Measurements from ENCODE around the gene CDC42BPA. TPM values are rescaled to one million over a fixed set of nuclear protein-coding genes. Genes with fewer than 3 reads are reported as not detected.

Gene CDC42BPA
- total and polyA plus RNA-seq, 4 experiments from 2014 or later: 0.49 to 0.72 TPM; not detected in 2

DNA sequence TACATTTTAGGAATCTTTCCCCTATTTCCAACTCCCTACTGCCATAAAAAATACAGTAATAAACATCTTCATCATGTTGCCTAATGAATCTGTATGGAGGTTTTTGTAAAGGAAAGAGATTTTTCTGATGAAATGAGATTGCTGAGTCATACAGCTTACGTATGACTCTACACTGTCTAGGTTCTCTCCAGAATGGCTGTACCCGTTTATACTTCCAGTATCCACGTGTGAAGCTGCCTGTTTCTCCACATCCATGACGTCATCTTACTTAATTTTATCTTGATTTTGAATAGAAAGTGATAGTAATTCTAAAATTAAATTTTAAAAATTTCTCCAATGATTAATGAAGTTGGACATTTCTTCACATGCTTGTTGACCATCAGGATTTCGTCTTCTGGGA lies 274.5 kb downstream of the CDC42BPA start:
- H3K27ac Mint-ChIP-seq: no peak overlapping the region
- H3K36me3 Mint-ChIP-seq: no peaks in the 10 kb centered on the region
- H3K4me3 ChIP-seq (ENCODE audit: low read length in 2 of 2): no peak overlapping the region
- H3K27me3 Mint-ChIP-seq: peaks cover 8 to 11% of the 10 kb centered on the region in 2 donors
- H3K4me3 Mint-ChIP-seq: no peak overlapping the region
- DNase-seq: no peak
- ChIA-PET CTCF (ENCODE audit: partially characterized antibody) (no interaction called here), POLR2A (ENCODE audit: partially characterized antibody) (no interaction called here)
- H3K4me1 ChIP-seq (ENCODE audit: insufficient read depth, low read length): no peaks in the 10 kb centered on the region
- no peaks in the 10 kb centered on the region for H3K9me3 ChIP-seq (ENCODE audit: control insufficient read depth in 1 of 2, low read length in 2 of 2)
- no peaks in the 10 kb centered on the region for H3K27me3 ChIP-seq (ENCODE audit: insufficient read depth, low read length)
- no peaks in the 10 kb centered on the region for H3K36me3 ChIP-seq (ENCODE audit: insufficient read depth, low read length)
- intact Hi-C loops (cut with micrococcal nuclease): no loop called here
- no peak overlapping the region for H3K27ac ChIP-seq (ENCODE audit: low read depth, low read length)
- no peaks in the 10 kb centered on the region for H3K4me1 Mint-ChIP-seq
- H3K9me3 Mint-ChIP-seq: no peaks in the 10 kb centered on the region

DNA sequence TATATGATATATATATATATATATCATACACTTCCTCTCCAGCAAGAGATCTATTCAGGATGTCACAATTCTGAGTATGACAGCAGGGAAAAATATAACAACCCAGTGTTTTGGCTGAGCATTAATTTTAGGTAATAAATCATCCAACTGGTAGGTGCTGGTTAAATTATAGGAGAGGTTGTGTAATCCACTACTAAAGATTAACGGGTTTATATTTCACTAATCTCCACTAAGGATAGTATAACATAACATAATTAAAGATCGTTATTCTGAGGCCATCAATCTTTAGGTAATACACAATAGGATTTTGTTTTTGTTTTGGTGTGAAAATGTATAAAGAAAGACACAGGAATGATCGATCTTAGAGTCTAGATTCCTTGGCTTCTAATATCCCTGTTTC lies 276.0 kb downstream of the CDC42BPA start:
- Mint-ChIP-seq H3K4me1 (peaks cover 0 to 2% (median 0%) of the 10 kb centered on the region in 4 donors), H3K27ac (no peak overlapping the region), H3K36me3 (no peaks in the 10 kb centered on the region), H3K27me3 (peaks cover 11 to 14% of the 10 kb centered on the region in 2 donors), H3K4me3 (no peak overlapping the region), H3K9me3 (no peaks in the 10 kb centered on the region)
- intact Hi-C loops (cut with micrococcal nuclease): no loop called here
- no peaks in the 10 kb centered on the region for H3K9me3 ChIP-seq (ENCODE audit: control insufficient read depth in 1 of 2, low read length in 2 of 2)
- no peak overlapping the region for H3K4me3 ChIP-seq (ENCODE audit: low read length in 2 of 2)
- DNase-seq: no peak
- POLR2A ChIA-PET (ENCODE audit: partially characterized antibody): no interaction called here
- no peak overlapping the region for H3K27ac ChIP-seq (ENCODE audit: low read depth, low read length)
- no peaks in the 10 kb centered on the region for H3K27me3 ChIP-seq (ENCODE audit: insufficient read depth, low read length)
- CTCF ChIA-PET (ENCODE audit: partially characterized antibody): no interaction called here
- H3K4me1 ChIP-seq (ENCODE audit: insufficient read depth, low read length): no peaks in the 10 kb centered on the region
- no peaks in the 10 kb centered on the region for H3K36me3 ChIP-seq (ENCODE audit: insufficient read depth, low read length)

DNA sequence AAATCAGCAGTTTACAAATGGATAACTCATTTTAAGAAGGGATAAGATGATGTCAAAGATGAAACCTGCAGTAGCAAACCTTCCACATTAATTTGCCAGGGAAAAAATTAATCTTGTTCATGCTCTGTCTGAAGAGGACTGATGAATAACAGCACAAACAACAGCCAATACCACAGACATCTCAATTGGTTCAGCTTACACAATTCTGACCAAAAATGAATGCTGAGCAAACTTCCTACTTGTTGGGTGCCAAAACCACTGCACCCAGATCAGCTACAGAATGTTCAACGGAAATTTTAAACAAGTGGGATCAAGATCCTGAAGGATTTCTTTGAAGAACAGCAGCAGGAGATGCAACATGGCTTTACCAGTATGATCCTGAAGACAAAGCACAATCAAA lies 279.9 kb downstream of the CDC42BPA start:
- no peak for DNase-seq
- peaks cover 3 to 13% of the 10 kb centered on the region in 2 donors for H3K27me3 Mint-ChIP-seq

DNA sequence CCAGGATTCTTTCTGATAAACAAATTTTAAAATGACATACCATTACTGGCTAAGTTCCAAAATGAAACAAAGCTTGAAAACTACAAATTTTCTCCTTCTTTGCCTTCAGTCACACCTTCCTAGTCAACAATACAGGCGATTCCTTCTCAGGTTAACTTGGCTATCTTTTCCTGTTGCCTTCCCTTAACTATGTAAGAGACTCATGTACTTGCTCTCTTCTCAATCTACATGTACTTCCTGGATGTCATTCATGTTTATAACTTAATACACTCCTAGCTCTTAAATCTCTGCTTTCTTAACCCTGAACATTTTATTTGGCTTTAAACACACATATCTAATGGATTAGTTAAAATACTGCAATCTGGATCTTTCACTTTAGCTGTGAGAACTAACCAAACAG lies 281.2 kb downstream of the CDC42BPA start:
- no peaks in the 10 kb centered on the region for H3K36me3 ChIP-seq (ENCODE audit: insufficient read depth, low read length)
- Mint-ChIP-seq H3K9me3 (no peaks in the 10 kb centered on the region), H3K4me3 (no peak overlapping the region), H3K36me3 (no peaks in the 10 kb centered on the region), H3K27ac (no peak overlapping the region), H3K4me1 (peaks cover 0 to 3% (median 0%) of the 10 kb centered on the region in 4 donors), H3K27me3 (peaks cover 3 to 9% of the 10 kb centered on the region in 2 donors)
- intact Hi-C loops (cut with micrococcal nuclease): no loop called here
- ChIA-PET CTCF (ENCODE audit: partially characterized antibody) (no interaction called here), POLR2A (ENCODE audit: partially characterized antibody) (no interaction called here)
- H3K4me1 ChIP-seq (ENCODE audit: insufficient read depth, low read length): no peaks in the 10 kb centered on the region
- H3K27me3 ChIP-seq (ENCODE audit: insufficient read depth, low read length): no peaks in the 10 kb centered on the region
- H3K27ac ChIP-seq (ENCODE audit: low read depth, low read length): no peak overlapping the region
- H3K9me3 ChIP-seq (ENCODE audit: control insufficient read depth in 1 of 2, low read length in 2 of 2): no peaks in the 10 kb centered on the region
- no peak for DNase-seq
- no peak overlapping the region for H3K4me3 ChIP-seq (ENCODE audit: low read length in 2 of 2)

More for the DNA sequence above, 279.9 kb downstream of the CDC42BPA start:
- CTCF ChIA-PET (ENCODE audit: partially characterized antibody): no interaction called here
- no peaks in the 10 kb centered on the region for H3K36me3 ChIP-seq (ENCODE audit: insufficient read depth, low read length)
- intact Hi-C loops (cut with micrococcal nuclease): no loop called here
- H3K4me1 ChIP-seq (ENCODE audit: insufficient read depth, low read length): no peaks in the 10 kb centered on the region
- no peak overlapping the region for H3K4me3 ChIP-seq (ENCODE audit: low read length in 2 of 2)
- H3K4me1 Mint-ChIP-seq: peaks cover 0 to 3% (median 0%) of the 10 kb centered on the region in 4 donors
- H3K9me3 Mint-ChIP-seq: no peaks in the 10 kb centered on the region
- no peak overlapping the region for H3K4me3 Mint-ChIP-seq
- H3K27ac ChIP-seq (ENCODE audit: low read depth, low read length): no peak overlapping the region
- no peaks in the 10 kb centered on the region for H3K27me3 ChIP-seq (ENCODE audit: insufficient read depth, low read length)
- POLR2A ChIA-PET (ENCODE audit: partially characterized antibody): no interaction called here
- H3K27ac Mint-ChIP-seq: no peak overlapping the region
- no peaks in the 10 kb centered on the region for H3K9me3 ChIP-seq (ENCODE audit: control insufficient read depth in 1 of 2, low read length in 2 of 2)
- H3K36me3 Mint-ChIP-seq: no peaks in the 10 kb centered on the region

DNA sequence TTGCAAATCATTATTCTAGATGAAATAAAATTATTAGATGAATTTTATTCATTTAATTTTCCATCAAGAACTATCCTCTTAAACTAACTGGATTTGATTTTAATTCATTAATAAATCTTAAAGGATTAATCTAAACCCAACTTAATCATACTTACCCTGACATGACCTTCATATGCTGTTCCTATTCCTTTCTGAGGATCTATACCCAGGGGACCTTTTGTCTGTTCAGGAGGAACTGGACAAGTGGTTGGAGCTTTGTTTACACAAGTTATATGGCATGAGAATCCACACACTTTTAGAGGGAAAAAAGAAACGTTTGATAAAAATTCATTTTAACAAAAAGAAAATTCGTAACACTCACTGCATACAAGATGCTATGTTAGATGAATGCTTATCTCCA lies 283.0 kb downstream of the CDC42BPA start:
- POLR2A ChIA-PET (ENCODE audit: partially characterized antibody): no interaction called here
- H3K27ac Mint-ChIP-seq: no peak overlapping the region
- no peak overlapping the region for H3K27ac ChIP-seq (ENCODE audit: low read depth, low read length)

DNA sequence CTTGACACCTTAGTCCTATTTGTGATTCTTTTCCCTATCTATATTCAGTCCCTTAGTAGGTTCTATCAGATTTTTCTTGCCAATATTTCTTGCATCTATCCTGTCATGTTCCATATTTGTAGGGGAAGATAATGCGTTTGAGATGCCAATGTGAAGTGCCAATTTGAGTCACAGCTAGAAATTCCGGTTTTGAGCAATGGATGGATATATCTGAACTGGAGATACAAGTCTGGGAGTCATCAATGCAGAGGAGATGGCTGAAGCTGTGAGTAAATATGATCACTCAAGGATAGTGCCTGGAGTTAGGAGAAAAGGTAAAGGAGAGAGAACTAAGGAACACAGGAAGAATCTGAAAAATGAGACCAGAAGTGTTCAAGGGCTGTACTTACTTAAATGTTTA lies 284.4 kb downstream of the CDC42BPA start:
- Histone ChIP-seq H3K9me3 (ENCODE audit: control insufficient read depth in 1 of 2, low read length in 2 of 2) (no peaks in the 10 kb centered on the region), H3K4me1 (ENCODE audit: insufficient read depth, low read length) (no peaks in the 10 kb centered on the region), H3K27ac (ENCODE audit: low read depth, low read length) (no peak overlapping the region), H3K4me3 (ENCODE audit: low read length in 2 of 2) (no peak overlapping the region), H3K36me3 (ENCODE audit: insufficient read depth, low read length) (no peaks in the 10 kb centered on the region), H3K27me3 (ENCODE audit: insufficient read depth, low read length) (no peaks in the 10 kb centered on the region)
- CTCF ChIA-PET (ENCODE audit: partially characterized antibody): no interaction called here
- intact Hi-C loops (cut with micrococcal nuclease): no loop called here
- H3K4me1 Mint-ChIP-seq: peaks cover 0 to 3% (median 0%) of the 10 kb centered on the region in 4 donors
- H3K4me3 Mint-ChIP-seq: no peak overlapping the region
- no peak for DNase-seq
- no peaks in the 10 kb centered on the region for H3K36me3 Mint-ChIP-seq
- H3K27ac Mint-ChIP-seq: no peak overlapping the region
- POLR2A ChIA-PET (ENCODE audit: partially characterized antibody): no interaction called here
- peaks cover 0 to 8% of the 10 kb centered on the region in 2 donors for H3K27me3 Mint-ChIP-seq
- H3K9me3 Mint-ChIP-seq: no peaks in the 10 kb centered on the region

More for the DNA sequence above, 283.0 kb downstream of the CDC42BPA start:
- Mint-ChIP-seq H3K9me3 (no peaks in the 10 kb centered on the region), H3K27me3 (peaks cover 2 to 8% of the 10 kb centered on the region in 2 donors), H3K4me3 (no peak overlapping the region), H3K4me1 (peaks cover 0 to 3% (median 0%) of the 10 kb centered on the region in 4 donors), H3K36me3 (no peaks in the 10 kb centered on the region)
- intact Hi-C loops (cut with micrococcal nuclease): no loop called here
- Histone ChIP-seq H3K4me3 (ENCODE audit: low read length in 2 of 2) (no peak overlapping the region), H3K36me3 (ENCODE audit: insufficient read depth, low read length) (no peaks in the 10 kb centered on the region), H3K4me1 (ENCODE audit: insufficient read depth, low read length) (no peaks in the 10 kb centered on the region), H3K9me3 (ENCODE audit: control insufficient read depth in 1 of 2, low read length in 2 of 2) (no peaks in the 10 kb centered on the region), H3K27me3 (ENCODE audit: insufficient read depth, low read length) (no peaks in the 10 kb centered on the region)
- CTCF ChIA-PET (ENCODE audit: partially characterized antibody): interaction anchor here (0.6 kb wide), 1 partner anchor 809 kb away, joined by 3 read pairs; no protein-coding TSS in a partner anchor
- DNase-seq: no peak

DNA sequence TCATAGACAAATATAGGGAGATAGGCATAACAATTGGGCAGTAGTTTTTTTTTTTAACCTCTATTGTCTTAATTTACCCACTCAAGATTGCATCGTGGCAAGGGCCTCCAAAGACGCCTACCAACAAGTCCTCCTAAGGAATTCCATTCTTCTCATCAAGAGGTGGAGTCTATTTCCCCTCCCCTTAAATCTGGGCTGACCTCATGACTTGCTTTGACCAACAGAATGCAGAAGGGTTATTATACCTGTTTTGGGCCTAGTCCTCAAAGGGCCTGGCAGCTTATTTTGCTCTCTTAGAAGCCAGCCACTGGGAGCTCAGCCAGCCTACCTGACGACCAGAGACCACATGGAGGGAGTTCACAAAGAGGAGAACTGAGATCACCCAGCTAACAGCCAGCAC lies 285.9 kb downstream of the CDC42BPA start:
- Mint-ChIP-seq H3K9me3 (no peaks in the 10 kb centered on the region), H3K27ac (no peak overlapping the region), H3K4me1 (peaks cover 0 to 4% (median 0%) of the 10 kb centered on the region in 4 donors), H3K4me3 (no peak overlapping the region), H3K36me3 (no peaks in the 10 kb centered on the region), H3K27me3 (peaks cover 1 to 4% of the 10 kb centered on the region in 2 donors)
- Histone ChIP-seq H3K36me3 (ENCODE audit: insufficient read depth, low read length) (no peaks in the 10 kb centered on the region), H3K27me3 (ENCODE audit: insufficient read depth, low read length) (no peaks in the 10 kb centered on the region), H3K4me1 (ENCODE audit: insufficient read depth, low read length) (no peaks in the 10 kb centered on the region), H3K4me3 (ENCODE audit: low read length in 2 of 2) (no peak overlapping the region), H3K9me3 (ENCODE audit: control insufficient read depth in 1 of 2, low read length in 2 of 2) (no peaks in the 10 kb centered on the region), H3K27ac (ENCODE audit: low read depth, low read length) (no peak overlapping the region)
- intact Hi-C loops (cut with micrococcal nuclease): no loop called here
- ChIA-PET CTCF (ENCODE audit: partially characterized antibody) (no interaction called here), POLR2A (ENCODE audit: partially characterized antibody) (no interaction called here)
- no peak for DNase-seq

DNA sequence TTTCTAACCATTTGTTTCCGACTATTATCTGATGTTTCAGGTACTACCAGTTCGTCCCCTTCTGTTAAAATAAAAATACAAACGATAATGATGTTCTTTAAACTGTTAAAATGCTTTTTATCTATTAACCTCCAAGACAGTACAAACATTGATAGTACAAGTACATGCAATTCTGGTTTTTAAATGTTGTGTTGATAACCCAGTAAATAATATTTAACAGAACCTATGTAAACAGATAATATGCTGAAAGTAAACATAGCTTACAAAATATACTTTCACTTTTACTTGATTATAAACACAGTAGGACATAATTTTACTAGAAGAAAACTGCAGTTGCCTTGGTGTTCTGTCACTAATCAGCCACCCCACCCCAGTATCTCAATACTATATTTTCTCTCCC lies 301.3 kb downstream of the CDC42BPA start:
- Histone ChIP-seq H3K36me3 (ENCODE audit: insufficient read depth, low read length) (no peaks in the 10 kb centered on the region), H3K9me3 (ENCODE audit: control insufficient read depth in 1 of 2, low read length in 2 of 2) (no peaks in the 10 kb centered on the region), H3K27me3 (ENCODE audit: insufficient read depth, low read length) (no peaks in the 10 kb centered on the region), H3K27ac (ENCODE audit: low read depth, low read length) (no peak overlapping the region), H3K4me1 (ENCODE audit: insufficient read depth, low read length) (no peaks in the 10 kb centered on the region), H3K4me3 (ENCODE audit: low read length in 2 of 2) (no peak overlapping the region)
- H3K9me3 Mint-ChIP-seq: peaks cover 3 to 7% (median 5%) of the 10 kb centered on the region in 8 donors
- no peaks in the 10 kb centered on the region for H3K36me3 Mint-ChIP-seq
- H3K27me3 Mint-ChIP-seq: peaks cover 3 to 12% of the 10 kb centered on the region in 2 donors
- ChIA-PET POLR2A (ENCODE audit: partially characterized antibody) (no interaction called here), CTCF (ENCODE audit: partially characterized antibody) (no interaction called here)
- no peaks in the 10 kb centered on the region for H3K4me1 Mint-ChIP-seq
- intact Hi-C loops (cut with micrococcal nuclease): no loop called here
- no peak overlapping the region for H3K27ac Mint-ChIP-seq
- no peak overlapping the region for H3K4me3 Mint-ChIP-seq
- no peak for DNase-seq

Measured in CD4-positive, alpha-beta memory T cell (primary cell).